PC-3 (cell line): Measurements from ENCODE around the gene FMC1.

ENCODE experiments used
- EZH2phosphoT487 ChIP-seq: fragments of 300-600 bp; sonication (generic); IDR thresholded peaks from 2 replicates; pipeline ENCODE4 v1.6.1; 2018; ENCODE audit warnings: mild to moderate bottlenecking, antibody characterized with exemption, low read length, borderline replicate concordance
- TF ChIP-seq, protein P1 (sequence below): fragments of 300-600 bp; sonication (generic); conservative IDR thresholded peaks from 2 replicates; pipeline ENCODE4 v1.5.1; 2017; ENCODE audit warnings: antibody characterized with exemption, low read depth, mild to moderate bottlenecking, low read length

DNA sequence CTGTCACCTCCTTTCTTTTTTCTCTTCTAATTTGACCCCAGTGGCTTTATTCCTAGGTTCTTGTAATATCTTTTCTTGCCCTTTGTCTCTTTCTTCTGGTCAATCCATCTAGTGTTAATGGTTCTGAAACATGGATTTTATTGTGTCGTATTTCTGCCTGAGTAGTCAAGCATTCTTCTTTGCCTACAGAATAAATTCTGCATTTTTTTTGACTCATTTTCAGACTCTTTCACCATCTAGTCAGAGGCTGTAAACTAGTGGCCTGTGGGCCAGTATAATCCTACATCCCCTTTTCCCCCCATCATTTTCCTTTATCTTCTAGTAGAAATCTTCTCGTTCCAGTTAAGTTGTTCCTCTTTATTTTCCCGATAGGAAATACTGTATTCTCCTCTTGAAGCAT is 48.0 kb downstream of the FMC1 start:
- TF ChIP-seq, protein P1, sequence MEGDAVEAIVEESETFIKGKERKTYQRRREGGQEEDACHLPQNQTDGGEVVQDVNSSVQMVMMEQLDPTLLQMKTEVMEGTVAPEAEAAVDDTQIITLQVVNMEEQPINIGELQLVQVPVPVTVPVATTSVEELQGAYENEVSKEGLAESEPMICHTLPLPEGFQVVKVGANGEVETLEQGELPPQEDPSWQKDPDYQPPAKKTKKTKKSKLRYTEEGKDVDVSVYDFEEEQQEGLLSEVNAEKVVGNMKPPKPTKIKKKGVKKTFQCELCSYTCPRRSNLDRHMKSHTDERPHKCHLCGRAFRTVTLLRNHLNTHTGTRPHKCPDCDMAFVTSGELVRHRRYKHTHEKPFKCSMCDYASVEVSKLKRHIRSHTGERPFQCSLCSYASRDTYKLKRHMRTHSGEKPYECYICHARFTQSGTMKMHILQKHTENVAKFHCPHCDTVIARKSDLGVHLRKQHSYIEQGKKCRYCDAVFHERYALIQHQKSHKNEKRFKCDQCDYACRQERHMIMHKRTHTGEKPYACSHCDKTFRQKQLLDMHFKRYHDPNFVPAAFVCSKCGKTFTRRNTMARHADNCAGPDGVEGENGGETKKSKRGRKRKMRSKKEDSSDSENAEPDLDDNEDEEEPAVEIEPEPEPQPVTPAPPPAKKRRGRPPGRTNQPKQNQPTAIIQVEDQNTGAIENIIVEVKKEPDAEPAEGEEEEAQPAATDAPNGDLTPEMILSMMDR: no peak
- TF ChIP-seq EZH2phosphoT487: no peak
